ENCODE results near the gene GALNT16. TPM values are rescaled to one million over a fixed set of nuclear protein-coding genes. Genes with fewer than 3 reads are reported as not detected.

Gene GALNT16
- total RNA-seq, 3 donors from 2014 or later, result 0.87 to 6.4 (median 1.8) TPM

DNA sequence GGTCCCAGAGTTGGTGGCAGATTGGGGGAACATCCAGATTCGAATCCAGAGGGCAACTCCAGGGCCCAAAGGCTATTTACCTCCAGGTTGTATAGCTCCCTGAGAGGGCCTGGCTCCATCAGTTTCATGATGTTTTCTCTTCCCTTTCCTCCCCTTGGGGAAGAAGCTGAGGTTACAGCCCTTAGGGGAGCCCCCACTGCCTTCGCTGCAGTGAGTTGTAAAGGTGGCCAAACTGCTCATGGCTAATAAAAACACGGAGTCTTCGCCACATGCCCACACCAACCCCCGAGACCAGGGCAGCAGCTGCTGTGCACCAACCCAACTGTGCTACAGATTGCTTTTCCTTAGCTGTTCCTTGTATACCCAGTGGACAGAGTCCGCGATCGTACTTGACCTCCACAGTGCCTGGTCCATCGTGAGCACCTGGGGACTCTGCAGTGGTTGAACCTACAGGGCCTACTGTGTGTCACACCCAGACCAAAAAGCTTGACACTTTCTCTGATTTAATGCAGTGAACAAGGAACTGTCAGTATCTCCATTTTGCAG lies 20.9 kb downstream of the GALNT16 start:
- intact Hi-C loops (cut with DNase I, micrococcal nuclease), result no loop called here

DNA sequence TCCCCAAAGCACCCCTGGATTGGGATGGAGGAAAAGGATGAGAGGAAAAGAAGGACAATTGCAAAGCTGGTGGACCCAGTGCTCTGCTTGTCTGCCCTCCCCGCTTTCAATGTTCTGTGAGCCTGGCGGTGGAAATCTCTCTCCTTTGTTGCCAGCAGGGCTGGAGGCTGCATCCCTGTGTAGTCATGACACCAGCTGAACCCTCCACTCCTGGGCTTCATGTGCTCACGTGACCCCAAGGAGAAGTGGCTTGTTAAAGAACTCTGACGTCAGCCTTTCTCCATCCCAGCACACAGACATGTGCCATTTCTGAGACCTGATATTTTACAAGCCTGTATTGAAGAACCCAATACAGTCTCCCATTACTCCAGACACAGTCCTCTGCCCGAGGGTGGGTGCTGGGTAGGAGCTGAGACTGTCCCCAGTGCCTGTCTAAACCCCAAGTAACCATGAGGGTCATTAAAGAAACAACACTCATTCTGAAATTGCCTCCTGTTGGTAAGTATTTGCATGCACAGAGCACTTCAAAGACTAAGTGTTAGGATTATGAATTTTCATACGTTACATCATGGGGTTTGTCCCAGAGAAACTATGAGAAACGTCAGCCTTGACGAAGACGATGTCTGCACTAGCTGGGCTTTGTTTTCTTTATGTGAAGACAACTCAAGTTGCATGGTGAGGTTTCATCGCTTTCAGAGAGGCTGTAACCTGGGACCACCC lies 21.7 kb downstream of the GALNT16 start:
- no peaks in the 10 kb centered on the region for H3K9me3 ChIP-seq
- intact Hi-C loops (cut with DNase I, micrococcal nuclease), result no loop called here
- DNase-seq, result no peak
- no peaks in the 10 kb centered on the region for H3K36me3 ChIP-seq (ENCODE audit: low read depth)
- H3K4me1 ChIP-seq (ENCODE audit: low read depth), result no peaks in the 10 kb centered on the region
- TF ChIP-seq, protein P1, sequence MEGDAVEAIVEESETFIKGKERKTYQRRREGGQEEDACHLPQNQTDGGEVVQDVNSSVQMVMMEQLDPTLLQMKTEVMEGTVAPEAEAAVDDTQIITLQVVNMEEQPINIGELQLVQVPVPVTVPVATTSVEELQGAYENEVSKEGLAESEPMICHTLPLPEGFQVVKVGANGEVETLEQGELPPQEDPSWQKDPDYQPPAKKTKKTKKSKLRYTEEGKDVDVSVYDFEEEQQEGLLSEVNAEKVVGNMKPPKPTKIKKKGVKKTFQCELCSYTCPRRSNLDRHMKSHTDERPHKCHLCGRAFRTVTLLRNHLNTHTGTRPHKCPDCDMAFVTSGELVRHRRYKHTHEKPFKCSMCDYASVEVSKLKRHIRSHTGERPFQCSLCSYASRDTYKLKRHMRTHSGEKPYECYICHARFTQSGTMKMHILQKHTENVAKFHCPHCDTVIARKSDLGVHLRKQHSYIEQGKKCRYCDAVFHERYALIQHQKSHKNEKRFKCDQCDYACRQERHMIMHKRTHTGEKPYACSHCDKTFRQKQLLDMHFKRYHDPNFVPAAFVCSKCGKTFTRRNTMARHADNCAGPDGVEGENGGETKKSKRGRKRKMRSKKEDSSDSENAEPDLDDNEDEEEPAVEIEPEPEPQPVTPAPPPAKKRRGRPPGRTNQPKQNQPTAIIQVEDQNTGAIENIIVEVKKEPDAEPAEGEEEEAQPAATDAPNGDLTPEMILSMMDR (IDR thresholded peaks at IDR 0.05), result no peak
- no peak overlapping the region for H3K4me3 ChIP-seq
- no peak for ATAC-seq

More for the DNA sequence above, 20.9 kb downstream of the GALNT16 start:
- Histone ChIP-seq H3K4me3 (no peak overlapping the region), H3K9me3 (no peaks in the 10 kb centered on the region), H3K36me3 (ENCODE audit: low read depth) (no peaks in the 10 kb centered on the region), H3K4me1 (ENCODE audit: low read depth) (no peaks in the 10 kb centered on the region)
- DNase-seq, result no peak
- no peak for ATAC-seq
- TF ChIP-seq, protein P1 (IDR thresholded peaks at IDR 0.05), result no peak

DNA sequence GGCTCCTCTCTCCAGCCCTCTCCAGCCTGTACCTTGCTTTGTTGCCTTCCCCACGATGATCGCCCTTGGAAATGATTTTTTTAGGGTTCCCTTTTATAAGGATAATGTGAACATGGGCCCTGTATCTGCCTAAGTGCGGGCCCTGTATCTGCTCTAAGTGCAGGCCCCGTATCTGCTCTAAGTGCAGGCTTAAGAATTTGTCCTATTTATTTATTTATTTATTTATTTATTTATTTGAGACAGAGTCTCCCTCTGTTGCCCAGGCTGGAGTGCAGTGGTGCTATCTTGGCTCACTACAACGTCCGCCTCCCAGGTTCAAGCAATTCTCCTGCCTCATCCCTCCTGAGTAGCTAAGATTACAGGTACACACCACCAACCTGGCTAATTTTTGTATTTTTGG lies 22.5 kb downstream of the GALNT16 start:
- Histone ChIP-seq H3K9me3 (no peaks in the 10 kb centered on the region), H3K4me3 (no peak overlapping the region), H3K36me3 (ENCODE audit: low read depth) (no peaks in the 10 kb centered on the region), H3K4me1 (ENCODE audit: low read depth) (no peaks in the 10 kb centered on the region)
- DNase-seq (no peak), ATAC-seq (no peak)
- TF ChIP-seq, protein P1 (IDR thresholded peaks at IDR 0.05), result no peak
- intact Hi-C loops (cut with DNase I, micrococcal nuclease), result no loop called here

DNA sequence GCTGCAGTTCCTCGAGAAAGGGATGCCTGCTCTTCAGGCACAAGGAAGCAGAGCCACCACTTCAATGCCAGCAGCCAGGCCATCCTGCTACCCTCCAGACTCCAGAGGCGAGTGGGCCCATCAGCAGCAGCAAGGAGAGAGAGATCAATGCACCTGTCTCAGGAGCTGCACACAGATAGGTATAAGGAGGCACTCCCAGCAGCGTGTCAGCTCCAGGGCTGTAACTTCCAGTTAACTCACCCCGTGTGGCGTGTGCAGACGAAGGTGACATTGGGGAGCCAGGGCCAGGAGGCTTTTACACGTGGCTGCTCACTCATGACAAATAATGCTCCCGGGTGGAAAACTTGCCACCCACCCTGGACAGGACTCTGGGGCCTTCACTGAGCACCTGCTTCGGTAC lies 24.2 kb downstream of the GALNT16 start:
- Histone ChIP-seq H3K36me3 (ENCODE audit: low read depth) (no peaks in the 10 kb centered on the region), H3K9me3 (no peaks in the 10 kb centered on the region), H3K4me1 (ENCODE audit: low read depth) (no peaks in the 10 kb centered on the region), H3K4me3 (no peak overlapping the region)
- intact Hi-C loops (cut with DNase I, micrococcal nuclease), result no loop called here
- DNase-seq (no peak), ATAC-seq (no peak)
- TF ChIP-seq, protein P1 (IDR thresholded peaks at IDR 0.05), result no peak

DNA sequence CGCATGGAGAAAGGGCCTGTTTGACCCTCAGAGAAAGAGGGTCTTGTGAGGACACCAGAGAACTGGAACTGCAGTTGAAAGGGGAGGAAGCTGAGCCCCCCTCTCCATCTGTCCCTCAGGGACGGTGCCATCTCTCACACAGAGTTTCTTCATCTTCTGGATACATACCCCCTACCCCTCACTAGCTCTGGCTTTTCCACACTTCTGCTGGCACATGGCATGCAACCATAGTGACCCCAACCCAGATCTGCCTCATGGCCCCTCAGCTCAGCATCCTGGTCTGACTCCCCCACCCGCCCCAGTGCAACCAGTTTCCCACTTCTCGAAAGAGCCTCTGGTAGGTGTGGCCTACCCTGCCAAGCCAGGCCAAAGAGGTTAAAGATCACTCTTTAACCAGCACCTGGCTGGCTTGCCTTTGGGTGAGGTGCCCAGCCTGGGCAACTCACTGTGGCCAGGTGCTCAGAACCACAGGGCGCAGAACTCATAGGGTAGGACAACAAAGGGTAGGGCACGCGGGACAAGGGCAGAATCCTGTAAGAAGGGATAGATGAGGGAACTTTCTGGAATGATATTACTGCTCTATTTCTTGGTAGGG lies 25.8 kb downstream of the GALNT16 start:
- no peak overlapping the region for H3K4me3 ChIP-seq
- intact Hi-C loops (cut with DNase I, micrococcal nuclease), result no loop called here
- H3K9me3 ChIP-seq, result no peaks in the 10 kb centered on the region
- H3K4me1 ChIP-seq (ENCODE audit: low read depth), result no peaks in the 10 kb centered on the region
- TF ChIP-seq, protein P1 (IDR thresholded peaks at IDR 0.05), result no peak
- ATAC-seq, result peak; percentile 22
- no peaks in the 10 kb centered on the region for H3K36me3 ChIP-seq (ENCODE audit: low read depth)
- no peak for DNase-seq
